GM21825 (cell line): ENCODE results near the gene OR2J3.
"Not testable (repeated sequence)": the region's sequence is repeated elsewhere in the genome, so short reads cannot be mapped to it uniquely, and the experiment has no call there.

Experiments used
- ATAC-seq: cut with Tn5 transposase; IDR thresholded peaks from one replicate; pipeline ENCODE4 v1.9.1; 2021; ENCODE audit warnings: mild to moderate bottlenecking, moderate library complexity; ENCODE audit not compliant: unreplicated experiment

The OR2J3 gene

GRCh38 chr6:29107758-29108157 lies at the start of gene OR2J3:
Gene OR2J3, plus strand, starts transcription at chr6:29108058. Its CDS starts 3,833 bp downstream, at chr6:29111891.
- no peak for ATAC-seq

- no peak for ATAC-seq
Observed at GRCh38 chr6:29071831-29072723, 35.8 kb upstream of the OR2J3 start.

- ATAC-seq, result no peak
Observed at GRCh38 chr6:29079203-29079602, 28.7 kb upstream of the OR2J3 start.

- no peak for ATAC-seq
Observed at GRCh38 chr6:29081312-29081711, 26.5 kb upstream of the OR2J3 start.

- no peak for ATAC-seq
Observed at GRCh38 chr6:29082457-29082856, 25.4 kb upstream of the OR2J3 start.

GRCh38 chr6:29087213-29087612 lies 20.6 kb upstream of the OR2J3 start, which contains the start of gene OR2B3:
Gene OR2B3, minus strand, starts transcription at chr6:29087313. Its CDS starts 65 bp downstream, at chr6:29087248.
- ATAC-seq, result no peak

- no peak for ATAC-seq
Observed at GRCh38 chr6:29092957-29093356, 14.9 kb upstream of the OR2J3 start.

GRCh38 chr6:29097803-29098202 lies 10.1 kb upstream of the OR2J3 start:
- ATAC-seq, result no peak

GRCh38 chr6:29099190-29099589 lies 8.7 kb upstream of the OR2J3 start, which contains the start of gene OR2J1:
Gene OR2J1, plus strand, starts transcription at chr6:29099490. Its CDS starts 1,453 bp downstream, at chr6:29100943.
- ATAC-seq, result no peak

- no peak for ATAC-seq
Observed at GRCh38 chr6:29112135-29112534, 4.3 kb downstream of the OR2J3 start.

- ATAC-seq, result not testable (repeated sequence)
Observed at GRCh38 chr6:29114964-29115363, 7.1 kb downstream of the OR2J3 start.

- no peak for ATAC-seq
Observed at GRCh38 chr6:29129326-29130012, 21.6 kb downstream of the OR2J3 start.

- no peak for ATAC-seq
Observed at GRCh38 chr6:29130644-29131043, 22.8 kb downstream of the OR2J3 start.

GRCh38 chr6:29131691-29132090 lies 23.8 kb downstream of the OR2J3 start:
- ATAC-seq, result no peak

GRCh38 chr6:29137724-29138123 lies 29.9 kb downstream of the OR2J3 start:
- ATAC-seq, result no peak

GRCh38 chr6:29141606-29142005 lies 33.7 kb downstream of the OR2J3 start:
- no peak for ATAC-seq

GRCh38 chr6:29142309-29142708 lies 34.5 kb downstream of the OR2J3 start:
- no peak for ATAC-seq

- no peak for ATAC-seq
Observed at GRCh38 chr6:29146179-29146578, 38.3 kb downstream of the OR2J3 start.

- ATAC-seq, result no peak
Observed at GRCh38 chr6:29147074-29147473, 39.2 kb downstream of the OR2J3 start.

GRCh38 chr6:29149444-29149843 lies 41.6 kb downstream of the OR2J3 start:
- ATAC-seq, result not testable (repeated sequence)

GRCh38 chr6:29153083-29153482 lies 45.2 kb downstream of the OR2J3 start:
- ATAC-seq, result no peak

- not testable (repeated sequence) for ATAC-seq
Observed at GRCh38 chr6:29155182-29155581, 47.3 kb downstream of the OR2J3 start.
